GM20000 (cell line): ENCODE data around the gene DENND5A.

ENCODE experiments used
- DNase-seq: peaks from one replicate; pipeline ENCODE4 v3.0.0; 2012; ENCODE audit warnings: low spot score
- TF ChIP-seq, protein P1 (sequence below): IDR thresholded peaks from 2 replicates; pipeline ENCODE4 v1.5.1; 2012; ENCODE audit warnings: mild to moderate bottlenecking, control low read depth; ENCODE audit errors: extremely low read depth, missing control alignments

Gene DENND5A

DNA sequence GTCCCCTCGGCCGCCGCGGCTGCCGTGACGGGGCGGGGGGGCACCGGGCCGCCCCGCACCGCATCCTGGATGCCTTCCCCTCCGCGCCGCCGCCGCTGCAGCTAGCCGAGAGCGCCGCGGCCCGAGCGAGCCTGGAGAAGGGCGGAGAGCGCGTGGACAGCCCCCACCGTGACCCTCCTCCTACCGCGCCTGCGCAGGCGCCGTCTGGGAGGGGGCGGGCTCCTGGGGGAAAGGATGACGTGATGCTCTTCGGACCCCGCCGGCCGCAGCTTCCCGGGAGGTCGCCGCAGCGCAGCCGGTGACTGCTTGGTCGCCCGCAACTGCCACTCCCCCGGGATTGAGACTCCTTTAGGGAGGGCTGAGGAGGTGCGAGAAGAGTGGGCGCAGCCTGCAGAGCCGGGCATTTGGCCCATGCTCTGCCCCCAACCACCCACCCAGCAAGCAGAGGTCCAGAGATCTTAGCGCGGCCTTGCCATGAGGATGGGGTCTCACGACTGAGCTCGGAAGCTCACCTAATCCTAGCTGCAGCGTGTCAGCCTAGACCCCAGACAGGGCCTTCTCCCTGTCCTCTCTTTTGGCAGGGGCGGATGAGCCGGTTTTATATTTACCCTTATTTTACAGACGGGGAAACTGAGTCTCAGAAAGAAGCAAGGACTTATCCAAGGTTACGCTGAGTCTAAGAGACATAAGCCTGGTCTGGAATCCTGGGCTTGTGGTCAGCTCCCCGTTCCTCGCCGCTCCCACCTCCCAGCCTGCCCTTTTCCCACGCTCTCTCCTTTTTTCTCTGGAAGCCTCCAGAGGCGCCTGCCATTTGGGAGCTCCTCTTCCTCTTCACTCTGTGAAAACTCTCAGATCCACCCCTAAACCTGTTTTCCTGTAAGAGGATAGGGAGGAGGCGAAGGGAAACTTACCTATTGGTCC lies at the start of gene DENND5A:
DENND5A (minus strand) TSS at position 140 of the 921 bp plus-strand sequence. CDS start 281 bp downstream, outside the sequence.
- TF ChIP-seq, protein P1, sequence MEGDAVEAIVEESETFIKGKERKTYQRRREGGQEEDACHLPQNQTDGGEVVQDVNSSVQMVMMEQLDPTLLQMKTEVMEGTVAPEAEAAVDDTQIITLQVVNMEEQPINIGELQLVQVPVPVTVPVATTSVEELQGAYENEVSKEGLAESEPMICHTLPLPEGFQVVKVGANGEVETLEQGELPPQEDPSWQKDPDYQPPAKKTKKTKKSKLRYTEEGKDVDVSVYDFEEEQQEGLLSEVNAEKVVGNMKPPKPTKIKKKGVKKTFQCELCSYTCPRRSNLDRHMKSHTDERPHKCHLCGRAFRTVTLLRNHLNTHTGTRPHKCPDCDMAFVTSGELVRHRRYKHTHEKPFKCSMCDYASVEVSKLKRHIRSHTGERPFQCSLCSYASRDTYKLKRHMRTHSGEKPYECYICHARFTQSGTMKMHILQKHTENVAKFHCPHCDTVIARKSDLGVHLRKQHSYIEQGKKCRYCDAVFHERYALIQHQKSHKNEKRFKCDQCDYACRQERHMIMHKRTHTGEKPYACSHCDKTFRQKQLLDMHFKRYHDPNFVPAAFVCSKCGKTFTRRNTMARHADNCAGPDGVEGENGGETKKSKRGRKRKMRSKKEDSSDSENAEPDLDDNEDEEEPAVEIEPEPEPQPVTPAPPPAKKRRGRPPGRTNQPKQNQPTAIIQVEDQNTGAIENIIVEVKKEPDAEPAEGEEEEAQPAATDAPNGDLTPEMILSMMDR: no peak
- peak; percentile 94 for DNase-seq

DNA sequence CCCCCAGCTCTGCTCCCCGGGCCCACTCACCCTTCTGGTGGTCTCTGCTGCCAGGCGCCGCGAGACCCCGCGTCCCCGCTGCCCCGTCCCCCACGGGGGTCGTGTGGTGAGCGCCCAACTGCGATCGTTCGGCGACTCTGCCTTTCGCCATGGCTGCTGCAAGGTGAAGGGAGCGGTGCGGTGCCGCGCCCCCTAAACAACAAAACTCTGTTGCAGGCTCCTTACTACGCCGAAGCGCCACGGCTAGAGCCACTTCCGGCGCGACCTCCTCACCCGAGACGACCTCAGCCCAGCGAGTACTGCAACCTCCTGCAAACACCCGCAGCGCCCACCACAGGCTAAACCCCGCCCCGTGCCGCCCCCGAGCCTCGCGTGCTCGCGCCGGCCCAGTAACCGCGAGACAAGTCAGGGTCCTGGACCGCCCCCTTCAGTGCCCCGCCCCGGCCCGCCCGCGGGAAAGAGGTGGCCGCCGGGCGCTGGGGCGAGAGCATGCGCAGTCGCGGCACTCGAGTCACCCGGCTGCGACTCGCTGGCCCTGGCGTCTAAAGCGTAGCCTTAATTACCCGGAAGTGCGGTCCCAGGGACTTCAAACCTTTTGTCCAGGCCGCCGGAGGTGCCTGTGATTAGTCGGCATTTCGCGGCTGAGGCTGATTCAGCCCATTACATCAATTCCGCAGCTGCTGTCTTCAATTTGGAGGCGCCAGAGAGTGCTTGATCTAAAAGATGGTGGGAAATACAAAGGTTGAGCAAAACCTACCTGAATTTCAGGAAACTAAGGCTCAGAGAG lies 49.3 kb upstream of the DENND5A start, which contains the start of gene TMEM41B:
TMEM41B (minus strand) TSS at position 303 of the 787 bp plus-strand sequence; CDS start at position 151, 152 bp downstream.
- TF ChIP-seq, protein P1: no peak
- DNase-seq: peak; percentile 99

DNA sequence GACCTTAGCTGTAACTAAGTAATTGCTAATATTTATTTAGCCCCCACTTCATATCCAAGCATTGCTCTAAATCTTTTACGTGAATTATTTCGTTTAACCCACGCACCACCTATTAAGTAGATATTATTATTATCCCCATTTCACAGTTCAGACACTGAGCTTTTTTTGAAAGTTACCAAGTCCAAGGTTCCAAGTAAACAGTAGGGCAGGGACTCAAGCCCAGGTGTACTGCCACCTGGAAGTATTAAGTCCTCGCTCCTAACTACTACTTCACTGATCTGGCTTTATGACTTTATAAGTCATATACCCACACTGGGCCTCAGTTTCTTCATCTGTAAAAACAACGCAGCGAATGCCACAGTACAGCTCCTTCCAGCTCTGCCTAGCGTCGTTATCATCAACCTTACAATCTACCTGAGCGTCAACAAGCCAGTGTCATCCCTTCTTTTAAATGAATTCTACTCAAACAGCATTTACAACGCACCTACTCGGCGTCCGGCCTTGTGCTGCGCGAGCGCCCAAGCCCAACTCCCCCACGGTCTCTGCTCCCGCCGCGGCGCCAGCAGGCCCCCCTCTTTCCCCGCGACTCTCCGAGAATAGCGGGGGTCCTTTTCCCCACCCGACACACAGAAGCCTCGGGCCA lies 48.6 kb upstream of the DENND5A start:
- DNase-seq: peak; percentile 45
- TF ChIP-seq, protein P1: no peak

DNA sequence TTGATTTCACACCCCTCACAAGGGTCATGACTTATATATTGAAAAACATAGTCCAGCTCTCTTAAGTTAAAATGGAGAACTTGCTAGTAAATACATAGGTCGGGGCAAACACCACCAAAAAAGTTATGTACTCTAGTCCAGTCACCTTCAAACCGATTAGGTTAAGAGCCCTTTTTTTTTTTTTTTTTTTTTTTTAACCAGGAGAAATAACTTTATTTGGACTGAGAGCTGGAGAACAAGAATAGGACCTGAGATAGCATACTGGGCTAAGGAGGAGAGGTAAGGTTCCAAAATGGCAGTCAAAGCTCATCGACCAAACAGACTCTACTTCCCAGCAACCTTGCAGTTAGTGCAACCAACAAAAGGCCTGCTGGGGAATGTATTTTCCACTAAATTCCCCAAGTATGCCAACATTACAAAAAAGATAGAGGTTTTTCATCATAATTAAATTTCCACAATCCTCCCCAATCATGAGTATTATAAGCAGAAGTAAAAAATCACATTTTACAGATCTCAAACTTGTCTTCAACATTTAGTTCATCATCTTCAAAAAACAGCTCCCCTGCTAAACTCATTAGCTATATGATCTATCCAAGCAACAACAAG lies 45.4 kb upstream of the DENND5A start:
- TF ChIP-seq, protein P1: no peak
- no peak for DNase-seq

DNA sequence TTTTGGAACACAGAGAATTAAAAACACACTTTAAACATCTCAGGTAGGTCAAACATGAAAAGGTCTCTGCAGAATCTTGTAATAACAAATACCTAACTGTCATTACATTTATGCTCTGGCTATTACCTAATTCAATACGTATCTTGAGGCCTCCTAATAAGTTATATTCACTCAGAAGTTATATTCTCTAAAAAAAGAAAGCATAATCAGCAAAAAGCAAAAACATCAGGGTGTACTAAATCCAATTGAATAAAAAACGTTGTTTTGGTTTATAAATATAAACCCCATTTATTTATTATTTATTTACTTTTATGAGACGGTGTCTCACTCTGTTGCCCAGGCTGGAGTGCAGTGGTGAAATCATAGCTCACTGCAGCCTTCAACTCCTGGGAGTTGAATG lies 39.0 kb upstream of the DENND5A start:
- TF ChIP-seq, protein P1: no peak
- no peak for DNase-seq

DNA sequence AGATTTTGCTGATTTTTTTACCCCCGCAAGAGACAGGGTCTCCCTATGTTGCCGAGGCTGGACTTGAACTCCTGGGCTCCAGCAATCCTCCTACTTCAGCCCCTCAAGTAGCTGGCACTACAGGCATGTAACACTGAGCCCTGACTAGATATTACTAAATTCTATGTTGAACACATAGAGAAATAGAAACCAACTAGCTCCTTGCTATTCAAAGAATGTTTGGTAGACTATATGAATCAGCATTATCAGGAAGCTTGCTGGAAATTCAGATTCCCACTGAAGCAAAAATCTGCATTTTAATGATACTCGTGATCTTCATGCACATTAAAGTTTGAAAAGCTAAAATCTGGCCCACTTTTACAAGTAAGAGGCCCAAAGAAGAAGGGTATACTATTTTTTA lies 37.3 kb upstream of the DENND5A start:
- TF ChIP-seq, protein P1: no peak
- no peak for DNase-seq
